Ovary (tissue), 3 donors: ENCODE measurements around the gene GAGE1.
"Not testable (repeated sequence)": the region's sequence is repeated elsewhere in the genome, so short reads cannot be mapped to it uniquely, and the experiment has no call there.

Source experiments
- POLR2A ChIP-seq: fragments of 450-650 bp; IDR thresholded peaks from one replicate; pipeline ENCODE4 v1.6.1; 2017; ENCODE audit warnings: antibody characterized with exemption, mild to moderate bottlenecking, moderate library complexity
- TF ChIP-seq, protein P1 (sequence below), 3 donors: fragments of 450-650 bp in 2 of 3; fragments of 200-600 bp in 1 of 3; IDR thresholded peaks; one replicate each; pipeline versions ENCODE4 v1.5.1 to v1.8.0; 2016 to 2022; ENCODE audit warnings: antibody characterized with exemption in 3 of 3, mild to moderate bottlenecking in 1 of 3
- donor health status: DM: no; HTN: no; CAD: no.

DNA sequence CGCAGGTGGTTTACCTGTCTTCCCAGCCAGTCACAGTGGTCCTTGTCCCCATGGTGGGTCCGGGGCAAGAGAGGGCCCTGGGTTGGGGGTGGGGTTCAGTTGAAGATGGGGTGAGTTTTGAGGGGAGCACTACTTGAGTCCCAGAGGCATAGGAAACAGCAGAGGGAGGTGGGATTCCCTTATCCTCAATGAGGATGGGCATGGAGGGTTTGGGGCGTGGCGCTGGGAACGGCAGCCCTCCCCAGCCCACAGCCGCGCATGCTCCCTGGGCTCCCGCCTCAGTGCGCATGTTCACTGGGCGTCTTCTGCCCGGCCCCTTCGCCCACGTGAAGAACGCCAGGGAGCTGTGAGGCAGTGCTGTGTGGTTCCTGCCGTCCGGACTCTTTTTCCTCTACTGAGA is 28.7 kb upstream of the GAGE1 start, which contains the start of gene GAGE12G:
- TF ChIP-seq, protein P1, sequence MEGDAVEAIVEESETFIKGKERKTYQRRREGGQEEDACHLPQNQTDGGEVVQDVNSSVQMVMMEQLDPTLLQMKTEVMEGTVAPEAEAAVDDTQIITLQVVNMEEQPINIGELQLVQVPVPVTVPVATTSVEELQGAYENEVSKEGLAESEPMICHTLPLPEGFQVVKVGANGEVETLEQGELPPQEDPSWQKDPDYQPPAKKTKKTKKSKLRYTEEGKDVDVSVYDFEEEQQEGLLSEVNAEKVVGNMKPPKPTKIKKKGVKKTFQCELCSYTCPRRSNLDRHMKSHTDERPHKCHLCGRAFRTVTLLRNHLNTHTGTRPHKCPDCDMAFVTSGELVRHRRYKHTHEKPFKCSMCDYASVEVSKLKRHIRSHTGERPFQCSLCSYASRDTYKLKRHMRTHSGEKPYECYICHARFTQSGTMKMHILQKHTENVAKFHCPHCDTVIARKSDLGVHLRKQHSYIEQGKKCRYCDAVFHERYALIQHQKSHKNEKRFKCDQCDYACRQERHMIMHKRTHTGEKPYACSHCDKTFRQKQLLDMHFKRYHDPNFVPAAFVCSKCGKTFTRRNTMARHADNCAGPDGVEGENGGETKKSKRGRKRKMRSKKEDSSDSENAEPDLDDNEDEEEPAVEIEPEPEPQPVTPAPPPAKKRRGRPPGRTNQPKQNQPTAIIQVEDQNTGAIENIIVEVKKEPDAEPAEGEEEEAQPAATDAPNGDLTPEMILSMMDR (IDR thresholded peaks at IDR 0.05) = not testable (repeated sequence)
- TF ChIP-seq POLR2A = not testable (repeated sequence)
